CD14-positive monocyte (primary cell): ENCODE results near the gene RAB6A. TPM values are rescaled to one million over a fixed set of nuclear protein-coding genes. Genes with fewer than 3 reads are reported as not detected.

Experiments
- DNase-seq, 3 donors: peaks; one replicate each; pipeline ENCODE4 v3.0.0-alpha.2; 2011 to 2022
- H2AFZ ChIP-seq: 2 replicates; pipeline ENCODE4 v1.6.0; 2012; ENCODE audit warnings: mild to moderate bottlenecking, low read depth, low read length, inconsistent platforms; ENCODE audit not compliant: insufficient read depth, poor library complexity, severe bottlenecking
- H3K27ac ChIP-seq, 2 donors: 1 replicate in 1 of 2; 2 replicates in 1 of 2; pipeline ENCODE4 v1.5.1; 2012 to 2013; ENCODE audit warnings: low read length in 2 of 2, control low read depth in 1 of 2, inconsistent platforms in 1 of 2, low read depth in 1 of 2, mild to moderate bottlenecking in 1 of 2
- H3K27me3 ChIP-seq, 2 donors: one replicate each; pipeline versions ENCODE4 v1.6.0 to v1.6.1; 2011 to 2013; ENCODE audit warnings: low read length in 2 of 2; ENCODE audit not compliant: control insufficient read depth in 2 of 2, insufficient read depth in 2 of 2
- H3K36me3 ChIP-seq, 2 donors: replicated peaks in 1 of 2; 1 replicate in 1 of 2; 2 replicates in 1 of 2; pipeline versions ENCODE4 v1.5.1 to v1.6.1; 2012 to 2013; ENCODE audit warnings: low read length in 2 of 2, control low read depth in 1 of 2, inconsistent platforms in 1 of 2, mild to moderate bottlenecking in 1 of 2; ENCODE audit not compliant: insufficient read depth in 2 of 2, control insufficient read depth in 1 of 2
- H3K4me1 ChIP-seq, 2 donors: 1 replicate in 1 of 2; 2 replicates in 1 of 2; pipeline versions ENCODE4 v1.5.1 to v1.6.1; 2012 to 2013; ENCODE audit warnings: low read length in 2 of 2, control low read depth in 1 of 2, inconsistent platforms in 1 of 2, mild to moderate bottlenecking in 1 of 2, moderate library complexity in 1 of 2; ENCODE audit not compliant: insufficient read depth in 2 of 2, control insufficient read depth in 1 of 2
- H3K4me2 ChIP-seq: replicated peaks from 2 replicates; pipeline ENCODE3; 2012; ENCODE audit warnings: low read length, moderate library complexity, mild to moderate bottlenecking; ENCODE audit not compliant: poor library complexity, severe bottlenecking; ENCODE audit errors: extremely low read depth
- H3K4me3 ChIP-seq, 3 experiments: fragments of 200-600 bp in 1 of 3; sonication (generic) in 1 of 3; replicated peaks in 1 of 3; 1 replicate in 2 of 3; 2 replicates in 1 of 3; pipeline ENCODE4 v1.5.1; 2011 to 2013; ENCODE audit warnings: low read length in 3 of 3, mild to moderate bottlenecking in 3 of 3, control low read depth in 2 of 3, low read depth in 2 of 3, inconsistent platforms in 1 of 3, moderate library complexity in 1 of 3
- H3K79me2 ChIP-seq: 2 replicates; pipeline ENCODE4 v1.6.0; 2012; ENCODE audit warnings: mild to moderate bottlenecking, control low read depth, inconsistent platforms, low read length, moderate library complexity; ENCODE audit not compliant: insufficient read depth
- H3K9ac ChIP-seq: 2 replicates; pipeline ENCODE4 v1.6.0; 2017; ENCODE audit warnings: low read length, mild to moderate bottlenecking; ENCODE audit not compliant: insufficient read depth, poor library complexity, severe bottlenecking
- H3K9me3 ChIP-seq, 2 donors: replicated peaks in 1 of 2; 1 replicate in 1 of 2; 2 replicates in 1 of 2; pipeline versions ENCODE4 v1.5.1 to v1.6.1; 2012 to 2013; ENCODE audit warnings: low read length in 2 of 2, control low read depth in 1 of 2; ENCODE audit not compliant: control insufficient read depth in 1 of 2, insufficient read depth in 1 of 2
- H4K20me1 ChIP-seq: 2 replicates; pipeline ENCODE4 v1.6.0; 2012; ENCODE audit warnings: mild to moderate bottlenecking, low read length, control low read depth, moderate library complexity; ENCODE audit not compliant: insufficient read depth
- H3K27ac Mint-ChIP-seq, 7 donors: one replicate each; pipeline ENCODE4 v1.8.0; 2020; ENCODE audit warnings: mild to moderate bottlenecking in 7 of 7, mixed read lengths in 7 of 7, moderate library complexity in 6 of 7, inconsistent platforms in 2 of 7
- H3K27me3 Mint-ChIP-seq, 3 donors: one replicate each; pipeline ENCODE4 v1.8.0; 2021 to 2022; ENCODE audit warnings: low read depth in 3 of 3, mild to moderate bottlenecking in 3 of 3, mixed read lengths in 3 of 3, moderate library complexity in 3 of 3, inconsistent platforms in 1 of 3
- H3K36me3 Mint-ChIP-seq, 2 donors: one replicate each; pipeline ENCODE4 v1.8.0; 2020; ENCODE audit warnings: mixed read lengths in 2 of 2, inconsistent platforms in 1 of 2, mild to moderate bottlenecking in 1 of 2
- H3K4me1 Mint-ChIP-seq: one replicate; pipeline ENCODE4 v1.8.0; 2020; ENCODE audit warnings: mild to moderate bottlenecking, mixed read lengths
- H3K4me3 Mint-ChIP-seq, 2 donors: one replicate each; pipeline ENCODE4 v1.8.0; 2020; ENCODE audit warnings: mild to moderate bottlenecking in 2 of 2, mixed read lengths in 2 of 2, moderate library complexity in 1 of 2
- H3K9me3 Mint-ChIP-seq, 7 donors: one replicate each; pipeline ENCODE4 v1.8.0; 2020 to 2022; ENCODE audit warnings: mixed read lengths in 7 of 7, mild to moderate bottlenecking in 6 of 7, moderate library complexity in 6 of 7, inconsistent platforms in 2 of 7
- CTCF ChIP-seq: fragments of 200-600 bp; IDR thresholded peaks from one replicate; pipeline ENCODE4 v1.8.0; 2022; ENCODE audit warnings: antibody characterized with exemption, mild to moderate bottlenecking
- WGBS: methylation state at CpG from one replicate; pipeline ENCODE4 v1.1.5; 2013; ENCODE audit warnings: missing lambda C conversion rate; ENCODE audit not compliant: insufficient coverage; 5-methylcytosine and 5-hydroxymethylcytosine counted together
- intact Hi-C, 2 donors: fragments of 100-400 bp; cut with micrococcal nuclease; formaldehyde crosslinking; loops; one replicate each; pipeline versions ENCODE4 v1.15.0 to v1.15.1; 2023
- polyA plus RNA-seq, 3 donors: library from polyadenylated mRNA; depleted of rRNA in 1 of 3; unstranded in 2 of 3; stranded (reverse) in 1 of 3; fragments of 300-500 nt in 2 of 3; fragments of >200 nt in 1 of 3; fragmentation: Illumina TruSeq in 2 of 3; gene quantifications; 1 replicate in 2 of 3; 2 replicates in 1 of 3; pipeline ENCODE4 v1.2.3, GENCODE V29; 2012 to 2021

Gene RAB6A
- polyA plus RNA-seq, 3 donors = 38.3 to 91.3 (median 78.6) TPM

DNA sequence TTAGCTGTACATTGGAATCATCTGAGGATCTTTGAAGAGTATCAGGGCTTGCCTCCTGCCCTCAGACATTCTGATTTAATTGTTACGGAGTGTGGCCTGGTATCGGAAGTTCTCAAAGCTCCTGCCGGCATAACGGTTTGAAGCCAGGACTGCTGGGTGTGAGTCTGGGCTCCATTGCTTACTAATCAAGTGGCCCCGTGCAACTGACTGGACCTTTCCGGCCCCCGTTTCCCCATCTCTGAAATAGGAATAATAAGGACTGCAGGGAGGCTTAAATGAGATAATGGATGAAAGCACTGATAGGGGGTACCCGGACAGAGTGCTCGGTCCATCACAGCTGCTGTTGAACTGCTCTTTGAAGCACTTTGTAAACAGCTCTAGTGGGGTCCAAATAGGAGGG, 112.8 kb downstream of the RAB6A start:
- 93% methylated on average over 7 of the region's 9 CpGs for WGBS

GRCh38 chr11:73647459-73648100, 113.3 kb downstream of the RAB6A start:
- Mint-ChIP-seq H3K27ac (peak overlapping the region in 2 of 7 donors; percentile 30 to 50), H3K27me3 (peaks cover 6 to 17% (median 11%) of the 10 kb centered on the region in 3 donors), H3K4me3 (peak overlapping the region; percentile 43 to 73), H3K4me1 (peaks cover 23% of the 10 kb centered on the region), H3K36me3 (no peaks in the 10 kb centered on the region), H3K9me3 (peaks cover 0 to 2% (median 0%) of the 10 kb centered on the region in 7 donors)
- peaks cover 0 to 7% of the 10 kb centered on the region in 2 donors for H3K27me3 ChIP-seq
- H3K27ac ChIP-seq = no peak overlapping the region
- peak overlapping the region in 1 of 3 experiments; percentile 56 for H3K4me3 ChIP-seq
- H3K4me2 ChIP-seq = peak overlapping the region; percentile 62
- DNase-seq = peak; percentile 71 to 76 (median 71)
- H3K9ac ChIP-seq = no peak overlapping the region
- H2AFZ ChIP-seq = peak overlapping the region; percentile 52
- H3K4me1 ChIP-seq = peaks cover 18 to 21% of the 10 kb centered on the region in 2 donors
- TF ChIP-seq CTCF = no peak
- H3K79me2 ChIP-seq = no peaks in the 10 kb centered on the region
- 21% methylated on average over 21 of the region's 23 CpGs for WGBS
- no peaks in the 10 kb centered on the region for H4K20me1 ChIP-seq
- no peaks in the 10 kb centered on the region for H3K9me3 ChIP-seq
- intact Hi-C loops = no loop called here
- no peaks in the 10 kb centered on the region for H3K36me3 ChIP-seq

More for the DNA sequence above, 112.8 kb downstream of the RAB6A start:
- H3K9me3 ChIP-seq = no peaks in the 10 kb centered on the region
- Mint-ChIP-seq H3K4me3 (no peak overlapping the region), H3K9me3 (peaks cover 0 to 2% (median 0%) of the 10 kb centered on the region in 7 donors), H3K27me3 (peaks cover 6 to 17% (median 11%) of the 10 kb centered on the region in 3 donors), H3K27ac (peak overlapping the region in 2 of 7 donors; percentile 25 to 33), H3K4me1 (peaks cover 23% of the 10 kb centered on the region), H3K36me3 (no peaks in the 10 kb centered on the region)
- H3K4me2 ChIP-seq = peak overlapping the region; percentile 62
- H4K20me1 ChIP-seq = no peaks in the 10 kb centered on the region
- H3K4me3 ChIP-seq = peak overlapping the region in 1 of 3 experiments; percentile 56
- H3K27me3 ChIP-seq = peaks cover 0 to 7% of the 10 kb centered on the region in 2 donors
- no peaks in the 10 kb centered on the region for H3K79me2 ChIP-seq
- H3K27ac ChIP-seq = no peak overlapping the region
- H3K36me3 ChIP-seq = no peaks in the 10 kb centered on the region
- DNase-seq = no peak
- TF ChIP-seq CTCF = no peak
- no peak overlapping the region for H2AFZ ChIP-seq
- peaks cover 18 to 21% of the 10 kb centered on the region in 2 donors for H3K4me1 ChIP-seq
- intact Hi-C loops = no loop called here
- H3K9ac ChIP-seq = no peak overlapping the region
